Body of pancreas (tissue), 4 donors: ENCODE results near the gene PDZRN3.

ENCODE experiments used
- POLR2A ChIP-seq, 3 donors: fragments of 450-650 bp; IDR thresholded peaks; one replicate each; pipeline ENCODE4 v1.6.1; 2016; ENCODE audit warnings: antibody characterized with exemption in 3 of 3, mild to moderate bottlenecking in 2 of 3
- TF ChIP-seq, protein P1 (sequence below), 7 experiments: fragments of 450-650 bp in 4 of 7; fragments of 200-600 bp in 3 of 7; sonication (generic) in 3 of 7; IDR thresholded peaks; one replicate each; pipeline ENCODE4 v1.5.1; 2016 to 2019; ENCODE audit warnings: antibody characterized with exemption in 7 of 7

DNA sequence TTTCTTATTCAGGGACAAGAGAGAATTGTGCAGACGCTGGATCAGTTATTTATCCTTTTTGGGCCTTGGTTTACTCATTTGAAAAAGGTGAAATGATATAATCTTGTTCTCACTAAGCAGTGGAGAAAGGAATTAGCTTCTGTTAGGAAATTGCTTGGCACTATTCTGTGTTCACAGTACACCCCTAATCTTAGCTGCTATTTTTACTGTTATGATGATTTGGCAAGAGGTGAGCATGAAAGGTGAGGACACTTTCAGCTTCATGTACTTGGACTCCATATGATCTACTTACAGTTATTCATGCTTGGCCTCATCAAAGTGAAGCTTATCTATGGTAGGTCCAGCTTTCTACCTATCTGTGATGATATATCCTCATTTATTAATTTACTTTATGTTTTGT lies 282.7 kb downstream of the PDZRN3 start:
- TF ChIP-seq, protein P1, sequence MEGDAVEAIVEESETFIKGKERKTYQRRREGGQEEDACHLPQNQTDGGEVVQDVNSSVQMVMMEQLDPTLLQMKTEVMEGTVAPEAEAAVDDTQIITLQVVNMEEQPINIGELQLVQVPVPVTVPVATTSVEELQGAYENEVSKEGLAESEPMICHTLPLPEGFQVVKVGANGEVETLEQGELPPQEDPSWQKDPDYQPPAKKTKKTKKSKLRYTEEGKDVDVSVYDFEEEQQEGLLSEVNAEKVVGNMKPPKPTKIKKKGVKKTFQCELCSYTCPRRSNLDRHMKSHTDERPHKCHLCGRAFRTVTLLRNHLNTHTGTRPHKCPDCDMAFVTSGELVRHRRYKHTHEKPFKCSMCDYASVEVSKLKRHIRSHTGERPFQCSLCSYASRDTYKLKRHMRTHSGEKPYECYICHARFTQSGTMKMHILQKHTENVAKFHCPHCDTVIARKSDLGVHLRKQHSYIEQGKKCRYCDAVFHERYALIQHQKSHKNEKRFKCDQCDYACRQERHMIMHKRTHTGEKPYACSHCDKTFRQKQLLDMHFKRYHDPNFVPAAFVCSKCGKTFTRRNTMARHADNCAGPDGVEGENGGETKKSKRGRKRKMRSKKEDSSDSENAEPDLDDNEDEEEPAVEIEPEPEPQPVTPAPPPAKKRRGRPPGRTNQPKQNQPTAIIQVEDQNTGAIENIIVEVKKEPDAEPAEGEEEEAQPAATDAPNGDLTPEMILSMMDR (IDR thresholded peaks at IDR 0.05): no peak
- no peak for TF ChIP-seq POLR2A (IDR thresholded peaks at IDR 0.05)
